GM19395 (cell line): ENCODE results near the gene NCOA1.
"Not testable (repeated sequence)": the region's sequence is repeated elsewhere in the genome, so short reads cannot be mapped to it uniquely, and the experiment has no call there.

ENCODE experiments used
- ATAC-seq: cut with Tn5 transposase; IDR thresholded peaks from one replicate; pipeline ENCODE4 v1.9.1; 2021; ENCODE audit warnings: mild to moderate bottlenecking, moderate library complexity; ENCODE audit not compliant: unreplicated experiment

Gene NCOA1

GRCh38 chr2:24676493-24676892 lies 185.4 kb downstream of the NCOA1 start:
- no peak for ATAC-seq

GRCh38 chr2:24678066-24678465 lies 187.0 kb downstream of the NCOA1 start:
- not testable (repeated sequence) for ATAC-seq

- no peak for ATAC-seq
These were observed 189.1 kb downstream of the NCOA1 start for GRCh38 chr2:24680196-24680595.

GRCh38 chr2:24682304-24682703 lies 191.2 kb downstream of the NCOA1 start:
- no peak for ATAC-seq

GRCh38 chr2:24683408-24683807 lies 192.4 kb downstream of the NCOA1 start:
- ATAC-seq, result no peak

GRCh38 chr2:24690524-24690923 lies 199.5 kb downstream of the NCOA1 start:
- no peak for ATAC-seq

- no peak for ATAC-seq
These were observed 200.8 kb downstream of the NCOA1 start for GRCh38 chr2:24691806-24692205.

GRCh38 chr2:24697792-24698191 lies 206.7 kb downstream of the NCOA1 start:
- ATAC-seq, result no peak

GRCh38 chr2:24702800-24703199 lies 211.7 kb downstream of the NCOA1 start:
- no peak for ATAC-seq

GRCh38 chr2:24704692-24705091 lies 213.6 kb downstream of the NCOA1 start:
- ATAC-seq, result no peak

GRCh38 chr2:24707143-24707542 lies 216.1 kb downstream of the NCOA1 start:
- no peak for ATAC-seq

GRCh38 chr2:24708537-24709152 lies 217.6 kb downstream of the NCOA1 start:
- ATAC-seq, result no peak

GRCh38 chr2:24710806-24711205 lies 219.8 kb downstream of the NCOA1 start:
- no peak for ATAC-seq

GRCh38 chr2:24711865-24712264 lies 220.8 kb downstream of the NCOA1 start:
- no peak for ATAC-seq

- no peak for ATAC-seq
These were observed 221.2 kb downstream of the NCOA1 start for GRCh38 chr2:24712296-24712695.

GRCh38 chr2:24717263-24717951 lies 226.4 kb downstream of the NCOA1 start:
- ATAC-seq, result no peak

- peak; percentile 79 for ATAC-seq
These were observed 229.3 kb downstream of the NCOA1 start for GRCh38 chr2:24720310-24720709.

- ATAC-seq, result no peak
These were observed 230.4 kb downstream of the NCOA1 start for GRCh38 chr2:24721470-24721869.

GRCh38 chr2:24722141-24722790 lies 231.2 kb downstream of the NCOA1 start:
- ATAC-seq, result no peak

GRCh38 chr2:24723191-24723590 lies 232.1 kb downstream of the NCOA1 start:
- no peak for ATAC-seq

GRCh38 chr2:24723665-24724064 lies 232.6 kb downstream of the NCOA1 start:
- no peak for ATAC-seq

- ATAC-seq, result no peak
These were observed 233.2 kb downstream of the NCOA1 start for GRCh38 chr2:24724111-24724775.
